ENCODE data around the gene UBE2H. TPM values are rescaled to one million over a fixed set of nuclear protein-coding genes. Genes with fewer than 3 reads are reported as not detected.

The UBE2H gene
- total RNA-seq, 1 donor: 29.9 TPM

DNA sequence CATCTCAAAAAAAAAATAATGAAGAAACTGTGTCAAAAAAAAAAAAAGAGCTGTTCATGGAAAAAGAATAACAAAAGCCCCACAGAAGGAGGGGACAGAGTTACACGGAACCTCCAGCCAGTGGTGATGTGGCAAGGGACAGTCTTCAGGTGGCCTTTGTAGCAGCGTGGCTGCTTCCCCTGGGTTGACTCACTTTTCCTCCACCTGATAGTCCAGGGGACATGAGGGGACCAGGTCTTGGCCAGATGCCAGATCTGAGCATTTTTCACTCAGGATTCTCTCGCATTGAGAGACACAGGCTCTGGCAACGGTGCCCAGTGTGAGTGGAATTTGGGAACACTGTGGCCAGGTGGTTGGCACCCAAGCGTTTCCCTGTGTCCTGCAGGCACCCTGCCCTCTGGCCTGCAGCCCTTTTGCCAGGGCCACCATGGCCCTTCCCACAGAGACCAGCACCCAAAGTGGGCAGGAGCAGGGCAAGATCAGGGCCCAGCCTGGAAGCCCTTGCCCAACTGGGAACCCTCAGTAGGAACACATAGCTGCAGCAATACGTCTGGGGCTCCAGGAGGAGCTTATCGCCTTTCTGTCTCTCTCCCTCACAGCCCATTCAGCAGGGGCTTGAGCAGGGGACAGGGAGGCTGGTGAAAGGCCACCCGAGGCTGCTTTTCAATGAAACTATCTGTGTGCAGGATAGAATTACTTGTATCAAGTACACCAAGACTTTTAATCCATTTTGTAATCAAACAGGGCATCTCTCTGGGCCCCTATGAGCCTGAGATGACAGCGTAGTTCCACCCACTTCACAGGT lies 159.1 kb downstream of the UBE2H start:
- no peak for DNase-seq (ENCODE audit: low read depth in 2 of 3, low spot score in 2 of 3)

DNA sequence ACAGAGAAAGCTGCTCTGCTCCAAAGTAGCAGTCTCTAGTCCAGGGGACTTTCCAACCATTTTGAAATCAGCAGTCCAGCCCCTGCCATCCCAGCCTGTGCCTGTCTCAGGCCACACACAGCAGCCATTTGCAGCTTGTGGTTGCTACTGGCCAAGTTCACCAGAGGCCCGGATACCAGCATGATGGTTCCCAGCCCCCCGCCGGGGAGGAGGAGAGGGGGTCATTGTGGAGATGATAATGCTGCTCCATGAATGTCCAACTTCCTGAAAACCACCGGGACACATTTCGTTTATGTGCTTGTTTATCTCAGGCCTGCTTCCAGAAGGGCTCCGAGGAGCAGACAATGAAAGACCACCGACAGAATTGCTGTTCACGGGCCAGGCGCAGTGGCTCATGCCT lies 160.0 kb downstream of the UBE2H start:
- no peak for DNase-seq (ENCODE audit: low read depth in 2 of 3, low spot score in 2 of 3)

DNA sequence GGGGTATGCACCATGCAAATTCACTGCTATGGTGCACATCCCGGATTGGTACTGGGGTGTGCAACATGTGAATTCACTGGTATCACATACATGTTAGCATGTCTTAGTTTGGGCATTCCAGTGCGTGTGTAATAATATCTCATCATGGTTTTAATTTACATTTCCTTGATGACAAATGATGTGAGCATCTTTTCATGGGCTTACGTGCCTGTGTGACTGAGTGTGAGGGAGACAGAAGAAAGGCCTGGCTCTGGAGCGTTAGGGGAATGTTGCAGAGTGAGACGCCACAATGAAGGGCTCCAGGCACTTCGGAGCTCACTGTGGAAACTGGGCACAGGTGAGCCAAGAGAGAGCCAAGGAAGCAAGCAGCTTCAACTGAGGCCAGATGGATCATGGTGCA lies 162.6 kb downstream of the UBE2H start:
- DNase-seq (ENCODE audit: low read depth in 2 of 3, low spot score in 2 of 3): no peak

DNA sequence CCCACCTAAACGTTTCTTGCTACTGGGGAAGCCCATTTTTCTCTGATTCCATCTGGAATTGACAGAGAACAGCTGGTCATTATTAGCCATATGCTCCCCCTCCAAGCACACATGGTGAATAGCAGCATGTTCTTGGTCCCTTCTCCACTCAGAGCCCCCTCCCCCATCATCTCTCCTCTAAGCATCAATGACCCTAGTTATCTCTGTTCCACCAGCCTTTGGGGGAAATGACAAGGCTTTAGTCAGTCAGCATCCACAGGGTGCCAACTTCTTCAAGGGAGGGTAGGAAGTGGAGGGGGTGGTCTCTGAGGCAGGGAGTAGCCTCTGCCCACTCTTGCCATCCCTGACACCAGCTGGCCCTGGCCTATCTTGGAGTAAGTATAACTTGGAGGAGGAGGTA lies 163.1 kb downstream of the UBE2H start:
- no peak for DNase-seq (ENCODE audit: low read depth in 2 of 3, low spot score in 2 of 3)

DNA sequence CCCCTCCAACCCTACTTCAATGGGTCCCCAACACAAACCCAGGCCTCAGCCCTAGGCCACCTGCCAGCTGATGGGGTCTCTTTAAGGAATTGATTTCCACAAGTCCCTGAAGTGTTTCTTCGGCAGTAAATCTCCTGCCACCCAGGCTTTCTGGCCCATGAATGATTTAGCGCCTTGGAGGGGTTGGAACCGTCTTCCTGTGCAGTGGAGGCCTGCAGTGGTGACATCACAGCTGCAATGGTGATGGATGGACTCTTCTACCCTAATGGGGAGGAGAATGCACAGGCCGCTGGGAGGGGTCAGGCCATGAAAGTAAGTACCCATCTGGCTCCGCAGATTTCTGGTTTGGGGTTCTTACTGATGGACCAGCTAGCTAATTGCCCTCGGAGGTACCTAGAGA lies 163.8 kb downstream of the UBE2H start:
- no peak for DNase-seq (ENCODE audit: low read depth in 2 of 3, low spot score in 2 of 3)

DNA sequence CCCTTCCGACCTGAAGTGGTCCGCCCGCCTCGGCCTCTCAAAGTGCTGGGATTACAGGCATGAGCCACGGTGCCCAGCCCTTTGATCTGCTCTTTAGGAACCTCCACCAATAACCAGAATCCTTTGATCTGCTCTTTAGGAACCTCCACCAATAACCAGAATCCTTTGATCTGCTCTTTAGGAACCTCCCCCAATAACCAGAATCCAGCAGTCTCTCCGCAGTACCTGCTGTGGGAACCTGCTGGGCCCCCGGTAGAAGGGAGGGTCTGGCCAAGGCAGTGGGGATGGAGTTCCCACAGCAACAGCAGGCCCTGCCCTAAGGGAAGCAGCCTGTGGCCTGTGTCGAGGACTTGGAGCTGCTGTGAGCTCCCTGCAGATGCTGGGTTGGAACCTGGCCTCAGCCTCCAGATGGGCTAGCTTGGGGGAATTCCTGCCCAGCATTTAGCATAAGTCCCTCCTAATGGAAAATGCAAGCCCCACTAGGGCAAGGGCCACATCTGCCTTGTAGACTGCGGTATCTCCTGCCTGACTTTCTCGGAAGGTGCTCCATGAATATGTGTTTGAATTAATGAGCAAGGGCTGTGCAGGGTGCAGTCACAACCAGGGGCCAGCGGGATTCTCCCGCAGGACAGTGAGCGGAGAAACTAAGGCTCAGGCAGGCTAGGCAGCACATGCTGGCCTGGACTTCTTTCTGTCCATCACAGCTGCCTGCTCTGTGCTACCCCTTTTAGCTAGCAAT lies 165.8 kb downstream of the UBE2H start:
- no peak for DNase-seq (ENCODE audit: low read depth in 2 of 3, low spot score in 2 of 3)

DNA sequence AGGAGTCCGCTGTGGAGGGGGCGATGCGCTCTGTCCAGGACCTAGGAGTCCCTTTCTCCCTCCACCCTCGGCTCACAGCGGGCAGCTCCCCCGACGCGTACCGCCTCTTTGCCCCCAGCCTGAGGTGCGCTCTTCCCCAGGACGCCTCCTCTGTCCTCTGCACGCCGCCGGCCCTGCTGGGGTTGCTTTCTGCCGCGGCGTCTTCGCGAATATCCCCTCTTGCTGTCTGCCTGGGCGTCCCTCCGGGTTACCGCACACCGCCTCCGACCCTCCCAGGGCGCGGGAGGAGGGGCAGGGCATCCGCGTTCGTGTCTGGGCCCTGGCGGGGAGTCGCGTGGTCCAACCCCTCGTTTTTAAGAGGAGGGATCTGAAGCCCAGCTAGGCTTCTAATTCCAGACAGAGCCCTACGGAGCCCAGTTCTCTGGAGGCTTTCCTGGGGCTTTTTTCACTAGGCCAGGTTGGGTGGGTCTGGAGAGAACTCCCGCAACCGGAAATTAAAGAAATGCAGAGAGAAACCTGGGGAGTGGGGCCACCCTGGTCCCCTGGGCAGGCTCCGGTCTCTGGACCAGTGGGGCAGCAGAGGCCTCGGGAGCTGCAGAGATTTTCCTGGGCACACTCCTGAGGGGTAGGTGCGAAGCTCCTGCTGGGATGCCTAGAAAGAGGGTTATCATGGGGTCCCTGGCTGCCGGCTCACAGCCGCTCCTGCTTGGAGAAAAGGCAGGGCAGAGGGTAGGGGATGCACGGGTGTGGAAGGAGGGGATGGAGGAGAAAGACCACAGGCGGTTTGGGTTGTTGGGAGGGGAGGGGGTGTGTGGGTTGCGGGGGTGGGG lies 166.9 kb downstream of the UBE2H start:
- peak in 1 of 3 donors; percentile 31 for DNase-seq (ENCODE audit: low read depth in 2 of 3, low spot score in 2 of 3)

DNA sequence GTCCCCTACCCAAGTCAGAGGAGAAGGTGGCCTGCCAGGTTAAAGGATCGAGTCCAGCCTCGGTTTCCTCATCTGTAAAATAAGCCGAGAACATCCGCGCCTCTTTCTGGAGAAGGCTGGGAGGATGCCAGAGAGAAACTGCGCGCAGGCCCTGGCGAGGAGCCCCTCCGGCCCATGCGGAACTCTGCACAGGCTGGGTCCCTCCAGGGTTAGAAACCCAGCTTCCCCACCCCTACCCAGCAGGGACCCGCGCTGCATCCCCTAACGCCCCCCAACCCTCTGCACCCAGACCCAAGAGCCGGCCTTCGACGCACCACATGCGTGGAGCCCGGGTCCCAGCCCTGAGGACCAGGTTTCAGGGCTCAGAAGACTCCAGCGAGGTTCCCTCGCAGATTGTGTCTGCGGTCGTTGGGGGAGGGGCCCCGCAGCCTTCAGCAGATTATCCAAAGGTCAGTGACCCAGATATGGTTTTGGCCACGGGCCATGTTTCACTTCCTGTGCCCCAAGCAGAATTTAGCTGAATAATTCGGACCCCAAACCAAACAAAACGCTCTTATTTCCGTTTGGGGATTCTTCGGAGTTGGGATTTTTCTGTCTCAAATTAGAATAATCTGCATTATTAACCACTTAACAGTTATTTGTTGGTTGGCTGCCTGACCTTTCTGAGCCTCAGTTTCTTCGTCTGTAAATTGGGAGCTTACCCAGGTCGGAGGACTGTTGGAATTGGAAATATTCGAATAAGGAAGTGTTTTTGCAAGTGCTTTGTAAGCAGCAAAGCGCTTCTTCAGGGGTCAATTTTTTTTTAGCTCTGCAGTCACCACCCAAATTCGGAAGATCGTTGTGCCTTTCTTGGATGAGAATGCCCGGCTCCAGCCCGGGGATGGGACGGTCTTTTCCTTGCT lies 167.7 kb downstream of the UBE2H start:
- peak in 1 of 3 donors; percentile 33 for DNase-seq (ENCODE audit: low read depth in 2 of 3, low spot score in 2 of 3)

DNA sequence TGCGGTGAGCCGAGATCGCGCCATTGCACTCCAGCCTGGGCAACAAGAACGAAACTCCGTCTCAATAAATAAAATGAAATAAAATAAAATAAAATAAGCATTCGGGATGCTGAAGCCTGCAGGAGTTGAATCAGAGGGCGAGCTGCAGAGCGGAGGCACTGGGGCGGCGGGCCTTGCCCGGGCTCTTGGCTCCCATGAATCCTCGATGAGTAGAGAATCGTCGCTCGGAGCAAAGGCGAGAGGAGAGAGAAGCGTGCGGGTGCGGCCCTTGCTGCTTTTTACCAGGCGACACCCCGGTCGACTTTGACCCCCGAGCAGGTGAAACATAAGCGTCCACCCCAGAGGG lies 168.3 kb downstream of the UBE2H start:
- no peak for DNase-seq (ENCODE audit: low read depth in 2 of 3, low spot score in 2 of 3)

DNA sequence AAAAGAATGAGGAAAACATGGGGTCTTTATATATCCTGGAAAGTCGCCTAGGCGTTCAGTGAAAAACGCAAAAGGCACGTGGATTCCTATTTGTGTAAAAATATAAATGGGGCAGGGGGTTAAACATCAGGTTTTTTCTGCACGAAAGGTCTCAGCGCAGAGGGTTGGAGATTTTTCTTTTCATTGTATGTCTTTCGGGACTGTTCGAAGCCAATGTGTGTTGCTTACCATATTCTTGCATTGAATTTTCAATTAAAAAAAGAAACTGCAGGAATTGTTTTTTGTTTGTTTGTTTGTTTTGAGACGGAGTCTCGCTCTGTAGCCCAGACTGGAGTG lies 169.2 kb downstream of the UBE2H start:
- DNase-seq (ENCODE audit: low read depth in 2 of 3, low spot score in 2 of 3): no peak

DNA sequence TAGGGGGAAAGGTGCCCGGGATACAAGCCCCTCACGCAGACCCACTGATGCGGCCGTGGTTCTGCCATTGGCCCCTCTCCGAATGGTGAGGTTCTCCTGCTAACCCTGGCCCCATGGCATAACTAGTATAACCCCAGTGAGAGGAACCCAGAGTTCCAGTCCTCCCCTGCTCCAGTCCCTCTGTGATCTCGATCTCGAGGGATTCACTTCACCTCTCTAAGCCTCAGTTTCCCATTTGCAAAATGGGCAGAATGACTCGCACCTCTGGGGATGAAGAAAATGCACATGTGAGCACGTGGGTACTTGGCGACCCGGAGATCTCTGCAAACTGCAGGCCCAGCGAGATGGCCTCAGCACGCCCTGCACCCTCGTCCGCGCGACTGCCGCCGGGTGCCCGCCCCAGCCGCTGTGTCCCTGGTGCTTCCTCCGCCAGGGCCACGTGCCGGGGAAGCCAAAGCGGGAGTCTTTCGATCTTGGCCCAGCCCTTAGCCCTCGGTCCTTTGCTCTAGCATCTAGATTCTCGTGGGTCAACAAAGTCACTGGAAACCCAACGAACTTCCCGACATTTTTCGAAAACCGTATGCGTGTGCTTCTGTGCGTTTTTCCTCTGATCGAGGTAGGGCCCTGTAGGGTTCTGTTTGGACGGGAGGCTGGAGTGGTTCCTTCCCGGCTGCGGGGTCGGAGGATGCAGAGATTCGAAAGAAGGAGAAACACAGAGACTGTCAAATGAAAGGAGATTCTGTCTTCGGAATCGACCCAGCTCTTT lies 169.8 kb downstream of the UBE2H start:
- peak in 1 of 3 donors; percentile 19 for DNase-seq (ENCODE audit: low read depth in 2 of 3, low spot score in 2 of 3)

DNA sequence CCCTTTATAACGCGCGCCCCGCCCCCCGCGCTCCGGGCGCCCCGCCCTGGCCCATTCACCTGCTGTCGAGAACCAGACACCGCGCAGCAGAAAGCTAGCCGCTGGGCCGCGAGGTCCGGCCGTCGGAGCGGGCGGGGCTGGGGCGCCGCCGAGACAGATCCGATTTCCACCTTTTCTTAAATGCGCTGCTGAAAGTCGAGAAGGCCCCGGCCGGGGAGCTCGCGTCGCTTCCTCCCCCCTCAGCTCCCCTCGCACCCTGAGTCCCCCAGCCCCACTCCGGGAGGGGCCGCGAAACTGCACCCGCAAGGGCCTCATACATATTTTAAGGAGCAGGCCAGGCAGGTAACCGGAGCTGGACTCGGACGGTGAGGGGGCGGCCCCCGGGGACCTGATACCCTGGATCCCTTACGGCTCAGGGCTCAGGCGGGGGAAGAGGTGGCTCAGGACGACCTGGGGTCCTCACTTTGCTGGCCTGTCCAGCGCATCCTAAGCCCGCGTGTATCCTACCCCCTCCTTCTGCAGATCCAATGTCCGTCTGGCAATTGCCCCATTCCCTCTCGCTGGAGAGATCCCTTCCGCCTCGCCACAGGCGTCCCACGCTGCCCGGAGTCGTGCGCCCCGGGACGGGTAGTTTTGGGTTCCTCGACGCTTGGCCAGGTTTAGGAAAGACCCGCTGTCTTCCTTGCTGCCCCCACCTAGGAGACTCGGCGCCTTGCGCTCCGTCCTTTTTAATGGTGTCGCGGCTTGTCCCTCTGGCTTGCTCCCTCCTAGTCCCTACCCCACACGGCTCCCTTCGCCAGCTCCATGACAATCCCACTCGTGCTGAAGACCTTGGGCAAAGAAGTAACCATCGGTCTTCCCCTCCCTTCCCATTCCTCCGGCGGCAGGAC lies 170.6 kb downstream of the UBE2H start:
- DNase-seq (ENCODE audit: low read depth in 2 of 3, low spot score in 2 of 3): no peak

DNA sequence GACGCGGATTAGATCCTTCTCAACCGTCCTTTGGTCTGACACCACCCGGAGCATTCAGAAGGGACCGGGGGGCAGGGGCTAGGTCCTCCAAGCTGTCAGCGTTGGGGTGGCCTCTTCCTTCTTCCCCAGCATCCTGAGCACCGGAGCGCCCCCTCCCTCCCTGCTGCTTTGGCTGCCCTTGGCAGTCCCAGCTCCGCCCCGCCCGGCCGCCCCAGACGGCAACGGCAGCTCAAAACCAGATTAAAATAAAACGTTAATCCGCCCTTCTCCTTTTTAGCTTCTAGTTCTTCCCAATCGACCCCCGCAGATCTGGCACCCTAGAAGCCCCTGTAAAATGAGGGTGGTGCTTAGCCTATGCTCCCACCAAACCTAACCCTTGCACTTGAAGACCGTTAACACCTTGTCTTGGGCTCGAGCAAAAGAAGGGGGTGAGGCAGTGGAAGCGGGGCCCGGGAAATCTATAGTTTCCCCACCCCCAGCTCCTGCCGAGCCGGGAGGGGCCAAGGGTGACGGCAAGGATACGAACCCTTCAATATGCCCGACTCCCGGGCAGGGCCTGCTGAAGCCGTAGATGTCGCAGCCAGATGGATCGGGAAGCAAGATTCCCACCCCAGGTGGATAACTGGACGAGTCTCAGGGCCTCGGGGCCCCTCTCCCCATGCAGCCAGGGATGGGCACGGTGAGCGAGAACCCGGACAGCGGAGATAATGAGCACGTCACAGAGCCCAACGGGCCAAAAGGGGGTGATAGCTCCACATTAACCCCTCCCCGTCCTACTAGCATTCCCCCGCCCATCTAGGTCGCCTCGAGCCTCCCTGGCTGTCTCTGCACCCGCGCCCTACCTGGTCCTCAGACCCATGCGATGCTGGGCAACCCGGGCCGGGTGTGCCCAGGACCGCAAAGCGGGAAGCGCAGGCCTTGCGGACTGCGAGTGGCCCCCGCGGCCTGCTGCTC lies 171.5 kb downstream of the UBE2H start:
- DNase-seq (ENCODE audit: low read depth in 2 of 3, low spot score in 2 of 3): peak in 1 of 3 donors; percentile 42

Small RNA genes within 50 kb of the gene (small RNA-seq; reads per million reads assigned to genes)
- gene RF00019: not detected

Other genes with a start within 250 kb of the UBE2H start
- gene ZC3HC1, start 98.4 kb upstream of the UBE2H start, total RNA-seq: 15.3 TPM
- gene KLHDC10, start 117.6 kb upstream of the UBE2H start, total RNA-seq: 17.2 TPM

Data from hematopoietic multipotent progenitor cell (in vitro differentiated cells).